Erythroblast (primary cell): Measurements from ENCODE around the gene CST3.

Experiments
- GATA1 ChIP-seq: IDR thresholded peaks from 2 replicates; pipeline ENCODE4 v1.6.1; 2011; ENCODE audit warnings: low read depth, mild to moderate bottlenecking, control low read depth, low read length, moderate library complexity
- POLR2A ChIP-seq: IDR thresholded peaks from 2 replicates; pipeline ENCODE4 v1.6.1; 2011; ENCODE audit warnings: mild to moderate bottlenecking, low read length

DNA sequence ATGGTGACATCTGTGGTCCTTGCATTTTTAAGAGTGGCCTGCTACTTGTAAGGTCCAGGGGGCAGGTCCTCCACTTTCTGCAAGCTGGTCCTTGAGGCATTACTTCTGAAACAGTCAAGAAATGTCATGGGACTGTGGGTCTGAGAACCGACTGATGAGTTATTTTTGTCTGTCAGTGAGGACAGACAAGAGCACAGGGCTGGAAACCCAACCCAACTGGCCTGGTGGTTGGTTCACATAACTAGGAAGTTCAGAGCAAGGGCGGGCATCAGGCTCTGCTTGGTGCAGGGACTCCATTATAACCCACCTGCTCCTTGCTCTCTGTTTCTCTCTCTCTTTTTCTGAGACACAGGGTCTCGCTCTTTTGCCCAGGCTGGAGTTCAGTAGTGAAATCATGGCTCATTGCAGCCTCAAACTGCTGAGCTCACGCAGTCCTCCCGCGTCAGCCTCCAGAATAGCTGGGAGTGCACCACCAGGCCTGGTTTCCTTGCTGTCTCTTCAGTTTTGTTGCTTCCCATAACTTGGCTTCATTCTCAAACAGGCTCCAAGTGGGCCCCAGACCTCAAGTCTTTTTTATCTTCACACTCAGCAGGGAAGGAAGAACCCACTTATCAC, 9.2 kb downstream of the CST3 start:
- no peak for TF ChIP-seq POLR2A
- TF ChIP-seq GATA1 = no peak
